ENCODE data around the gene CD302.

GRCh38 chr2:159769147-159769546, 28.9 kb downstream of the CD302 start:
- TF ChIP-seq EP300 (conservative IDR thresholded peaks at IDR 0.05; ENCODE audit: poor library complexity, severe bottlenecking) (no peak), CTCF (IDR thresholded peaks at IDR 0.05; ENCODE audit: poor library complexity, severe bottlenecking) (no peak), POLR2AphosphoS5 (IDR thresholded peaks at IDR 0.05) (no peak), EZH2 (IDR thresholded peaks at IDR 0.05; ENCODE audit: borderline replicate concordance, insufficient read depth, low read length, poor library complexity, severe bottlenecking) (no peak), RAD21 (conservative IDR thresholded peaks at IDR 0.05) (no peak)

Data from neural cell (in vitro differentiated cells).